Ishikawa (cell line): ENCODE results near the gene CROCC2.
A peak's percentile ranks its signal among the peaks of the same experiment; 100 is the strongest.

Source experiments
- CEBPB ChIP-seq: IDR thresholded peaks from 2 replicates; pipeline ENCODE4 v1.6.1; 2012
- CREB1 ChIP-seq: IDR thresholded peaks from 2 replicates; pipeline ENCODE4 v1.6.1; 2012; ENCODE audit warnings: low read depth
- EGR1 ChIP-seq: IDR thresholded peaks from 2 replicates; pipeline ENCODE4 v1.6.1; 2012
- EP300 ChIP-seq: IDR thresholded peaks from 2 replicates; pipeline ENCODE4 v1.6.1; 2012; ENCODE audit warnings: borderline replicate concordance
- FOXM1 ChIP-seq: IDR thresholded peaks from 2 replicates; pipeline ENCODE4 v1.6.1; 2012; ENCODE audit warnings: low read depth, borderline replicate concordance
- NFIC ChIP-seq: IDR thresholded peaks from 2 replicates; pipeline ENCODE4 v1.6.1; 2012
- RAD21 ChIP-seq: IDR thresholded peaks from 2 replicates; pipeline ENCODE4 v1.6.1; 2012; ENCODE audit warnings: low read depth
- TAF1 ChIP-seq: IDR thresholded peaks from 2 replicates; pipeline ENCODE4 v1.6.1; 2012; ENCODE audit warnings: low read depth, mild to moderate bottlenecking
- TCF12 ChIP-seq: IDR thresholded peaks from 2 replicates; pipeline ENCODE4 v1.6.1; 2012; ENCODE audit warnings: low read depth
- TEAD4 ChIP-seq: IDR thresholded peaks from 2 replicates; pipeline ENCODE4 v1.6.1; 2012
- YY1 ChIP-seq: IDR thresholded peaks from 2 replicates; pipeline ENCODE4 v1.6.1; 2012; ENCODE audit warnings: low read depth
- ZBTB7A ChIP-seq: IDR thresholded peaks from 2 replicates; pipeline ENCODE4 v1.6.1; 2012; ENCODE audit warnings: low read depth
- TF ChIP-seq, protein P1 (sequence below): IDR thresholded peaks from 2 replicates; pipeline ENCODE4 v1.6.1; 2012
- TF ChIP-seq, protein P2 (sequence below): IDR thresholded peaks from 2 replicates; pipeline ENCODE4 v1.6.1; 2012
- TF ChIP-seq, protein P3 (sequence below): IDR thresholded peaks from 2 replicates; pipeline ENCODE4 v1.6.1; 2012; ENCODE audit warnings: low read depth, mild to moderate bottlenecking

CROCC2 gene

DNA sequence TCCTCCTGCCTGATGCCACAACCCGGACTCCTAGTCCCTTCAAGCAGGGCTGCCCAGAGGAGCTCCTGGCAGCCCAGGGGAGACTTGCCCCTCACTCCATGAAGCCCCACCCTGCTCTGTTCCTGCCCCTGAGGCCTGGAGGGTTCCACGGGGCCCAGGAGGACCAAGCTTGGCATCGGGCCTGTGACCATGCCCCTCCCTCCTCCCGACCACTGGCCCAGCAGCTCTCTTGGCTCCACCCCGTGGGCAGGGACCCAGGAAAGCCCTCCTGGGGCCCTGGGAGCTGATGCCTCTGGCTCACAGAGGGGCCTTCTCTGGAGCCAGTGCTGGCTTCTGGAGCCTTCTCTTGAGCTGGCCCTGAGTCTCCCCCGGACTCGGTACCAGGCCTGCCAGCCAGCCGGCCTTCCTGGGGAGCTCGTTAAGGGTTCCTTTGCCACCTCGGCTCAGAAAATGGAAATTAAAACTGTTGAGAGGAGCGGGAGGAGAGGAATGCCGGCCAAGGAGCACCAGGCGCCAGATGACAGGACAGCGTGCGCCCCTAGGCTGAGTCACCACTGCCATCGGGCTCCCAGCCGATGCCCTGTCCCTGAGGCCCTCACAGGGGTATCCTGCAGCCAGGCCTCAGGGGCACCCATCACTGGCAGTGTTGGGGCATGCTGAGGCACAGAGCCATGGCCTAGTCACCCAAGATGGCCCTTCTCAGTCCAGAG is 51.7 kb downstream of the CROCC2 start:
- TF ChIP-seq CEBPB: no peak
- no peak for TF ChIP-seq EGR1
- TF ChIP-seq EP300: no peak
- no peak for TF ChIP-seq YY1
- peak; percentile 59 for TF ChIP-seq NFIC
- TF ChIP-seq RAD21: no peak

DNA sequence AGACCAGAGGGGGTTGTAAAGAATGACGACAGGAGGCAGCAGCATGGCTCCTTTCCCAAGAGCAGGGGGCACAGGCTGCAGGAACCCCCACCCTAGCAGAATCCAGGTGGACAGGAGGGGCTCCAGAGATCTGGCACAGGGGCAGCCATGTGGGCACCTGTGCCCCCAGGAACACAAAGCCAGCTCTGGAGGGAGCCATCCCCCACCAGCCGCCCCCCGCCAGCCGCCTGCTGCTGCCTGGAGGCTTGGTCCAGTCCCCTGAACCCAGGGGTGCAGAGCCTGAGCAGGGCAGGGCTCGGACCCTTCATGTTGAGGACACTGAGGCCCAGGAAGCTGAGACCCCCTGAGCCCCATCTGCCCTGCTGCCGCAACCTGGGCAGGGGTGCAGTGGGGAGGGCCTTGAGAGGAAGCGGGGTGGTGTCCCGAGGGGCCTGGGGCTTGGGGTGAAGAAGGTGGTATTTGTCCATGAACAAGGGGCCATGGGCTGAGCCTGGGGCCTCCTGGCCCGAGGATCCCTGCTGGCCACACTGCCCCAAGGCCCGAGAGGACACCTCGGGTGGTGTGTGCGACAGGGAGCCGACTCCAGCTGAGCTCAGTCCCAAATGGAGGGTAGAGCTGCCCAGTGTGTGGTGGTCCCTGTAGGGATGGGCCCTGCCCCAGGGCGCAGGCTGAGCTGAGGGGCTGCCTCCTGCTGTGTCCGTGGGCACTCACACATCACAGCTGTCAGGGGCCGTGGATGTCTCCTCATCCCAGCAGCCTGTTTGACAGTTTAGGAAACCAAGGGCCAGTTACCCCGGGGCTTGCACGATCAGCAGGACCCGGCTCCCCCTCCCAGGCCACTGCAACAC is 52.5 kb downstream of the CROCC2 start:
- TF ChIP-seq RAD21 (no peak), EGR1 (no peak), CREB1 (no peak), TAF1 (no peak), TEAD4 (no peak), YY1 (no peak), ZBTB7A (no peak)
- TF ChIP-seq, protein P1, sequence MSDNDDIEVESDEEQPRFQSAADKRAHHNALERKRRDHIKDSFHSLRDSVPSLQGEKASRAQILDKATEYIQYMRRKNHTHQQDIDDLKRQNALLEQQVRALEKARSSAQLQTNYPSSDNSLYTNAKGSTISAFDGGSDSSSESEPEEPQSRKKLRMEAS: no peak
- TF ChIP-seq, protein P2, sequence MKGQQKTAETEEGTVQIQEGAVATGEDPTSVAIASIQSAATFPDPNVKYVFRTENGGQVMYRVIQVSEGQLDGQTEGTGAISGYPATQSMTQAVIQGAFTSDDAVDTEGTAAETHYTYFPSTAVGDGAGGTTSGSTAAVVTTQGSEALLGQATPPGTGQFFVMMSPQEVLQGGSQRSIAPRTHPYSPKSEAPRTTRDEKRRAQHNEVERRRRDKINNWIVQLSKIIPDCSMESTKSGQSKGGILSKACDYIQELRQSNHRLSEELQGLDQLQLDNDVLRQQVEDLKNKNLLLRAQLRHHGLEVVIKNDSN: no peak

DNA sequence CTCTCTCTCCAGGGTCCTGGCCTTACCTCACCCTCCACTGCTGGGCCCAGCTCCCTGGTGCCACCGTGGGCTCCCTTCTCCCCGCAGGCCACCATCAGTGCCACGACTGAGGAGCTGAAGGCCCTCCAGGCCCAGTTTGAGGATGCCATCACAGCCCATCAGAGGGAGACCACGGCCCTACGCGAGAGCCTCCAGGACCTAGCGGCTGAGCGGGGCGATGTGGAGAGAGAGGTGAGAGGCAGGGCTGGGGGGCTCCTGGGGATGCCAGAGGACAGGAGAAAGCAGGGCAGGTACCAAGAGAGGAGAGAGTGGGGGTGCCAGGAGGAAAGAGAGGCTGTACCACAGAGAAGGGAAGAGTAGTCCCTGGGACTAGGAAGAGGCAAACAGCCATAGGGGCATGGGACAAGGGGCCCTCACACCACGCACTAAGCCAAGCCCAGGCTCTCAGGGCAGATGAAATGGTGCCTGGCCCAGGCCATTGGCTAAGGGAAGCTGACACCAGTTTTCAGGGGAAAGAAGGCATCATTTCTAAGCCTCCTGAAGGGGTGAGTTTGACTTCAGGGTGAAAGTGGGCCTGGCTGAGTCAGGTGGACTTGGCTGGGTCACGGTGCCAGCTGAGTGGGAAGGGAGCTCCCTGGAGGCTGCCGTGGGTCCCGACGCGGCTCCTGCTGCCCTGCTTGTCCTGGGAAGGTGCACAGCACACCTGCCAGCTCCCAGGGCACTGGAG is 53.2 kb downstream of the CROCC2 start:
- TF ChIP-seq YY1: no peak

DNA sequence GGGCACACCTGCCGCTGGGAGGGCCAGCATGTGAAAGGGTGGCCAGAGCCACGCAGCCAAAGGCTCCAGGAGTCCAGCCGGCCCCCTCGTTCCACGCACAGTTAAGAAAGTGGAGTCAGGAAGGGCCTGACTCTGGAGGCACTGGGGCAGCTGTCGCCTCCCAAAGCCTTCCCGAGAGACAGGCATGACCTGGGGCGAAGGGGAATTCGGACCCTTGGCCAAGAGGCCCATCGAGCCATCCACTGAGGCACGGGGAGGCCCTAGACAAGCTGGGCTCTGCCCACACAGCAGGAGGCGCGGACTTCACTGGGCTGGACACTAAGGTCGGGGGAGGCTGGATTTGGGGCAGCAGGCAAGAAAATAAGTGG is 53.8 kb downstream of the CROCC2 start:
- TF ChIP-seq, protein P3, sequence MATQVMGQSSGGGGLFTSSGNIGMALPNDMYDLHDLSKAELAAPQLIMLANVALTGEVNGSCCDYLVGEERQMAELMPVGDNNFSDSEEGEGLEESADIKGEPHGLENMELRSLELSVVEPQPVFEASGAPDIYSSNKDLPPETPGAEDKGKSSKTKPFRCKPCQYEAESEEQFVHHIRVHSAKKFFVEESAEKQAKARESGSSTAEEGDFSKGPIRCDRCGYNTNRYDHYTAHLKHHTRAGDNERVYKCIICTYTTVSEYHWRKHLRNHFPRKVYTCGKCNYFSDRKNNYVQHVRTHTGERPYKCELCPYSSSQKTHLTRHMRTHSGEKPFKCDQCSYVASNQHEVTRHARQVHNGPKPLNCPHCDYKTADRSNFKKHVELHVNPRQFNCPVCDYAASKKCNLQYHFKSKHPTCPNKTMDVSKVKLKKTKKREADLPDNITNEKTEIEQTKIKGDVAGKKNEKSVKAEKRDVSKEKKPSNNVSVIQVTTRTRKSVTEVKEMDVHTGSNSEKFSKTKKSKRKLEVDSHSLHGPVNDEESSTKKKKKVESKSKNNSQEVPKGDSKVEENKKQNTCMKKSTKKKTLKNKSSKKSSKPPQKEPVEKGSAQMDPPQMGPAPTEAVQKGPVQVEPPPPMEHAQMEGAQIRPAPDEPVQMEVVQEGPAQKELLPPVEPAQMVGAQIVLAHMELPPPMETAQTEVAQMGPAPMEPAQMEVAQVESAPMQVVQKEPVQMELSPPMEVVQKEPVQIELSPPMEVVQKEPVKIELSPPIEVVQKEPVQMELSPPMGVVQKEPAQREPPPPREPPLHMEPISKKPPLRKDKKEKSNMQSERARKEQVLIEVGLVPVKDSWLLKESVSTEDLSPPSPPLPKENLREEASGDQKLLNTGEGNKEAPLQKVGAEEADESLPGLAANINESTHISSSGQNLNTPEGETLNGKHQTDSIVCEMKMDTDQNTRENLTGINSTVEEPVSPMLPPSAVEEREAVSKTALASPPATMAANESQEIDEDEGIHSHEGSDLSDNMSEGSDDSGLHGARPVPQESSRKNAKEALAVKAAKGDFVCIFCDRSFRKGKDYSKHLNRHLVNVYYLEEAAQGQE: no peak

DNA sequence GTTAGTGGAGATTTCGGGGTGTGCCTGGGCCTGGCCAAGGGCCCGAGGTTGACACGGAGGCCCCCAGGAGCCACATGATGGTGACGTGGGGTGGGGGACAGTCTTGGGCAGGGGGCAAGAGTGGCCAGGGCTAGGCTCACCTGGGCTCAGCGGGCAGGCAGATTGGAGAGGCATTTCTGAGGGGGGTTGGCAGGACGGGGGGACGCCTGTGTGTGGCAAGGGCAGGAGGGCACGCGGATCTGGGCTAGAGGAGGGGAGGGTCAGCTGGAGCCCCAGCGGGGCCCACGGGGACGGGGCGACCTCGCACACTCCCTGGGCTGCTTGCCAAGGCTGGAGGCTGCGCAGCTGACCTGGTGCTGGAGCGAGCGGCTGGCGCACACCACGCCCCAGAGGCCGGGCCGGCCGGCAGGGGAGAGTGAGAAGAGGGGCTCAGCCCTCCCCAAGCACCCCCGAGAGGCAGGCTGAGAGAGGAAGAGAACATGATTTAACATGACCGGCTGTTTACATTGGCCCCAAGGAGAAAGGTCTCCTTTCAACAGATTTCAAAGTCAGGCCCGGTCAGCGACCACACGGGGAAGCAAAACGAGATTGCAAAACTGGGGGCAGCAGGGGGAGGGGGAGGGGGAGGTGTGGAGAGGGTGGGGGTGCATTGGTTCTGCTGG is 54.3 kb downstream of the CROCC2 start:
- TF ChIP-seq FOXM1 (no peak), EP300 (no peak), NFIC (no peak), RAD21 (no peak), TCF12 (no peak), ZBTB7A (no peak), EGR1 (no peak), CEBPB (no peak)
- TF ChIP-seq, protein P2: no peak

DNA sequence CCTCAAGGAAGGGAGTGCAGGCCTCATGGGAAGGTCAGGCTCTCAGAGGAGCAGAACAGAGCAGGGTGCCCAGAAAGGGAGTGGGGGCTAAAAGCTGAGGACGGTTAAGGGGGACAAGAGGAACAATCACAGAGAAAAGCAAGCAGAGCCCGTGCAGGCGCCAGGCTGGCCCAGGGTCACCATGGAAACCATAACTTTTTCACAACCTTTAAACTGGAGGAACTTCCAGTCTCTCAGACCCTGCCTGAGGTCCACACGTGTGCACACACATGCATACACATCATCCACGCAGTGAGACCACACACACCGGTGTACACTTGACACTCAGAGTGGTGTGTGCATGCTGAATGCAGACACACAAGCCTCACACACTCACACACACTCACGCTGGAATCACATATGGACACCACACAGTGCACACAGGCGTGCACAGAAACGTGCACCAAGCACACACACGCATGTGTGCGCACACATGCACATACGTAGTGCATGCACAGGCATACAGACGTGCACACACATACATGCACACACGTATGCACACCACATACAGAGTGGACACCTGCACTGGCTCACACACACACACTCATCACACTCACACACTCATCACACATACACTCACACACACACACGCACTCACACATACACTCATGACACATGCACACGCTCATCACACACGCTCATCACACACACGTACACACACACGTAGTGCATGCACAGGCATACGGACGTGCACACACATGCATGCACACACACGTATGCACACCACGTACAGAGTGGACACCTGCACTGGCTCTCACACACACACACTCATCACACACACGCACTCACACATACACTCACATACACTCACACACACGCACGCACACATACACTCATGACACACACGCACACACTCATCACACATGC is 55.1 kb downstream of the CROCC2 start:
- TF ChIP-seq TCF12 (no peak), EP300 (no peak), EGR1 (no peak), NFIC (no peak), YY1 (no peak), ZBTB7A (no peak), CREB1 (no peak), FOXM1 (no peak), CEBPB (no peak), TAF1 (no peak), RAD21 (no peak)
- TF ChIP-seq, protein P1: no peak
- TF ChIP-seq, protein P3: no peak
